WTC11 (cell line): ENCODE data around the gene ITPR1. TPM values are rescaled to one million over a fixed set of nuclear protein-coding genes. Genes with fewer than 3 reads are reported as not detected.

Source experiments
- ATAC-seq: fragments of 200-7000 bp; cut with Tn5 transposase; 2 replicates; pipeline ENCODE4 v1.10.0; 2021; ENCODE audit warnings: mild to moderate bottlenecking, moderate library complexity
- CTCF ChIA-PET: fragments of 300-600 bp; sonication (Branson Sonifier 250); formaldehyde crosslinking; loops from one replicate; lab custom pipeline; 2021; ENCODE audit warnings: antibody characterized with exemption; lab: Charles Lee
- POLR2A ChIA-PET: fragments of 350-600 bp; sonication (Branson Sonifier 250); formaldehyde crosslinking; loops from one replicate; lab custom pipeline; 2021; ENCODE audit warnings: antibody characterized with exemption; lab: Charles Lee
- DNase-seq: peaks from one replicate; pipeline ENCODE4 v3.0.0; 2021; ENCODE audit warnings: low spot score
- H3K27ac Mint-ChIP-seq: 2 replicates; pipeline ENCODE4 v1.8.0; 2021; ENCODE audit warnings: mixed read lengths
- H3K27me3 Mint-ChIP-seq: 2 replicates; pipeline ENCODE4 v1.8.0; 2021; ENCODE audit warnings: low read depth, mild to moderate bottlenecking, moderate library complexity, mixed read lengths
- H3K36me3 Mint-ChIP-seq: 2 replicates; pipeline ENCODE4 v1.8.0; 2021; ENCODE audit warnings: mixed read lengths
- H3K4me1 Mint-ChIP-seq: 2 replicates; pipeline ENCODE4 v1.8.0; 2022; ENCODE audit warnings: mixed read lengths
- H3K4me3 Mint-ChIP-seq: 2 replicates; pipeline ENCODE4 v1.8.0; 2021; ENCODE audit warnings: mild to moderate bottlenecking, moderate library complexity, mixed read lengths
- H3K9me3 Mint-ChIP-seq: 2 replicates; pipeline ENCODE4 v1.8.0; 2021; ENCODE audit warnings: mixed read lengths
- ARID4B ChIP-seq: sonication (generic); formaldehyde crosslinking; IDR thresholded peaks from 2 replicates; pipeline ENCODE4 v1.8.0; 2023; ENCODE audit warnings: missing genetic modification reagents, mild to moderate bottlenecking, borderline replicate concordance
- CBFB ChIP-seq: sonication (generic); formaldehyde crosslinking; IDR thresholded peaks from 2 replicates; pipeline ENCODE4 v1.8.1; 2022; ENCODE audit warnings: mild to moderate bottlenecking, low read depth, missing genetic modification reagents
- GTF2I ChIP-seq: fragments of 250-450 bp; sonication (Bioruptor Pico); conservative IDR thresholded peaks from 2 replicates; pipeline ENCODE4 v1.4.0; 2021; ENCODE audit warnings: mild to moderate bottlenecking
- MYBL2 ChIP-seq: sonication (generic); formaldehyde crosslinking; IDR thresholded peaks from 2 replicates; pipeline ENCODE4 v1.8.1; 2023; ENCODE audit warnings: mild to moderate bottlenecking, moderate library complexity, missing genetic modification reagents
- PRDM15 ChIP-seq: sonication (generic); formaldehyde crosslinking; IDR thresholded peaks from 2 replicates; pipeline ENCODE4 v1.8.0; 2022; ENCODE audit warnings: missing genetic modification reagents
- SMAD4 ChIP-seq: sonication (generic); formaldehyde crosslinking; IDR thresholded peaks from 2 replicates; pipeline ENCODE4 v1.8.0; 2022; ENCODE audit warnings: mild to moderate bottlenecking, missing genetic modification reagents
- SOX15 ChIP-seq: fragments of 250-450 bp; sonication (Bioruptor Pico); IDR thresholded peaks from 2 replicates; pipeline ENCODE4 v1.9.0; 2021; ENCODE audit warnings: mild to moderate bottlenecking
- STAT6 ChIP-seq: sonication (generic); formaldehyde crosslinking; conservative IDR thresholded peaks from 2 replicates; pipeline ENCODE4 v1.8.1; 2023; ENCODE audit warnings: mild to moderate bottlenecking, low read depth, missing genetic modification reagents, moderate library complexity
- TP53 ChIP-seq: sonication (generic); formaldehyde crosslinking; IDR thresholded peaks from 2 replicates; pipeline ENCODE4 v1.8.1; 2023; ENCODE audit warnings: mild to moderate bottlenecking, missing genetic modification reagents
- ZBTB43 ChIP-seq: sonication (generic); formaldehyde crosslinking; IDR thresholded peaks from 2 replicates; pipeline ENCODE4 v1.8.1; 2023; ENCODE audit warnings: mild to moderate bottlenecking, missing genetic modification reagents
- ZMAT4 ChIP-seq: fragments of 250-450 bp; sonication (Bioruptor Pico); IDR thresholded peaks from 2 replicates; pipeline ENCODE4 v1.9.0; 2021; ENCODE audit warnings: mild to moderate bottlenecking
- ZNF232 ChIP-seq: sonication (generic); formaldehyde crosslinking; IDR thresholded peaks from 2 replicates; pipeline ENCODE4 v1.8.0; 2022; ENCODE audit warnings: mild to moderate bottlenecking, missing genetic modification reagents
- ZNF532 ChIP-seq: fragments of 250-450 bp; sonication (Bioruptor Pico); IDR thresholded peaks from 2 replicates; pipeline ENCODE4 v1.9.0; 2021; ENCODE audit warnings: mild to moderate bottlenecking, borderline replicate concordance
- total RNA-seq: library from RNA; stranded (reverse); gene quantifications from 3 replicates; pipeline ENCODE4 v1.2.3, GENCODE V29; 2021

Gene ITPR1
- total RNA-seq, 1 experiment from 2014 or later = 11.8 TPM

- TF ChIP-seq ZNF532 (no peak), ZMAT4 (CRISPR knock-in tag) (no peak), TP53 (CRISPR knock-in tag) (no peak), SMAD4 (CRISPR knock-in tag) (no peak)
These were observed 68.5 kb downstream of the ITPR1 start (continued) for GRCh38 chr3:4561661-4562060.

- no peak for ATAC-seq
- no peak overlapping the region for H3K4me3 Mint-ChIP-seq
- TF ChIP-seq STAT6 (CRISPR knock-in tag) (no peak), GTF2I (CRISPR knock-in tag) (no peak), ARID4B (CRISPR knock-in tag) (no peak), ZNF232 (CRISPR knock-in tag) (no peak), MYBL2 (CRISPR knock-in tag) (no peak), CBFB (CRISPR knock-in tag) (no peak), ZBTB43 (CRISPR knock-in tag) (no peak), SOX15 (CRISPR knock-in tag) (no peak), PRDM15 (no peak)
- no peaks in the 10 kb centered on the region for H3K4me1 Mint-ChIP-seq
- no peak for DNase-seq
- POLR2A ChIA-PET = no interaction called here
- CTCF ChIA-PET = no interaction called here
- H3K27me3 Mint-ChIP-seq = no peaks in the 10 kb centered on the region
- H3K36me3 Mint-ChIP-seq = no peaks in the 10 kb centered on the region
- 0 out of 2 replicates have a peak, but pooled peaks cover 5% of the 10 kb centered on the region for H3K9me3 Mint-ChIP-seq
- no peak overlapping the region for H3K27ac Mint-ChIP-seq
These were observed 69.4 kb downstream of the ITPR1 start for GRCh38 chr3:4562595-4562994.
